Measurements from ENCODE around the gene ALX4. TPM values are rescaled to one million over a fixed set of nuclear protein-coding genes. Genes with fewer than 3 reads are reported as not detected.

The ALX4 gene
- total RNA-seq, 2 experiments from 2014 or later: not detected

GRCh38 chr11:44343778-44344422, 34.0 kb upstream of the ALX4 start:
- Mint-ChIP-seq H3K4me1 (ENCODE audit: low read depth) (no peaks in the 10 kb centered on the region), H3K9me3 (no peaks in the 10 kb centered on the region), H3K36me3 (ENCODE audit: low read depth) (no peaks in the 10 kb centered on the region), H3K4me3 (no peak overlapping the region), H3K27me3 (peaks cover 28% of the 10 kb centered on the region), H3K27ac (no peak overlapping the region)
- ATAC-seq (ENCODE audit: poor library complexity) (no peak), DNase-seq (no peak)
- TF ChIP-seq, protein P1, sequence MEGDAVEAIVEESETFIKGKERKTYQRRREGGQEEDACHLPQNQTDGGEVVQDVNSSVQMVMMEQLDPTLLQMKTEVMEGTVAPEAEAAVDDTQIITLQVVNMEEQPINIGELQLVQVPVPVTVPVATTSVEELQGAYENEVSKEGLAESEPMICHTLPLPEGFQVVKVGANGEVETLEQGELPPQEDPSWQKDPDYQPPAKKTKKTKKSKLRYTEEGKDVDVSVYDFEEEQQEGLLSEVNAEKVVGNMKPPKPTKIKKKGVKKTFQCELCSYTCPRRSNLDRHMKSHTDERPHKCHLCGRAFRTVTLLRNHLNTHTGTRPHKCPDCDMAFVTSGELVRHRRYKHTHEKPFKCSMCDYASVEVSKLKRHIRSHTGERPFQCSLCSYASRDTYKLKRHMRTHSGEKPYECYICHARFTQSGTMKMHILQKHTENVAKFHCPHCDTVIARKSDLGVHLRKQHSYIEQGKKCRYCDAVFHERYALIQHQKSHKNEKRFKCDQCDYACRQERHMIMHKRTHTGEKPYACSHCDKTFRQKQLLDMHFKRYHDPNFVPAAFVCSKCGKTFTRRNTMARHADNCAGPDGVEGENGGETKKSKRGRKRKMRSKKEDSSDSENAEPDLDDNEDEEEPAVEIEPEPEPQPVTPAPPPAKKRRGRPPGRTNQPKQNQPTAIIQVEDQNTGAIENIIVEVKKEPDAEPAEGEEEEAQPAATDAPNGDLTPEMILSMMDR (IDR thresholded peaks at IDR 0.05): no peak
- Histone ChIP-seq H3K36me3 (ENCODE audit: insufficient read depth, low read length) (no peaks in the 10 kb centered on the region), H3K4me1 (ENCODE audit: insufficient read depth, low read length) (no peaks in the 10 kb centered on the region), H3K27me3 (ENCODE audit: control insufficient read depth in 1 of 2, insufficient read depth in 2 of 2, low read length in 2 of 2) (peaks cover 2 to 13% of the 10 kb centered on the region in 2 experiments), H3K4me3 (ENCODE audit: low read length) (no peak overlapping the region), H3K27ac (ENCODE audit: low read depth in 1 of 2, low read length in 2 of 2) (no peak overlapping the region), H3K9me3 (ENCODE audit: control insufficient read depth in 1 of 2, insufficient read depth in 1 of 2, low read length in 2 of 2) (no peaks in the 10 kb centered on the region)
- CTCF ChIA-PET: no interaction called here
- intact Hi-C loops (cut with DNase I, micrococcal nuclease): no loop called here
- POLR2A ChIA-PET: no interaction called here

GRCh38 chr11:44342616-44343015, 32.7 kb upstream of the ALX4 start:
- ChIA-PET CTCF (no interaction called here), POLR2A (no interaction called here)
- peaks cover 39% of the 10 kb centered on the region for H3K27me3 Mint-ChIP-seq
- H3K4me1 Mint-ChIP-seq (ENCODE audit: low read depth): no peaks in the 10 kb centered on the region
- H3K4me3 Mint-ChIP-seq: no peak overlapping the region
- Histone ChIP-seq H3K27ac (ENCODE audit: low read depth in 1 of 2, low read length in 2 of 2) (no peak overlapping the region), H3K36me3 (ENCODE audit: insufficient read depth, low read length) (no peaks in the 10 kb centered on the region), H3K27me3 (ENCODE audit: control insufficient read depth in 1 of 2, insufficient read depth in 2 of 2, low read length in 2 of 2) (peaks cover 7 to 19% of the 10 kb centered on the region in 2 experiments), H3K4me3 (ENCODE audit: low read length) (no peak overlapping the region), H3K4me1 (ENCODE audit: insufficient read depth, low read length) (no peaks in the 10 kb centered on the region), H3K9me3 (ENCODE audit: control insufficient read depth in 1 of 2, insufficient read depth in 1 of 2, low read length in 2 of 2) (no peaks in the 10 kb centered on the region)
- no peak for ATAC-seq (ENCODE audit: poor library complexity)
- H3K36me3 Mint-ChIP-seq (ENCODE audit: low read depth): no peaks in the 10 kb centered on the region
- no peak for DNase-seq
- H3K9me3 Mint-ChIP-seq: no peaks in the 10 kb centered on the region
- TF ChIP-seq, protein P1 (IDR thresholded peaks at IDR 0.05): no peak
- no peak overlapping the region for H3K27ac Mint-ChIP-seq
- intact Hi-C loops (cut with DNase I, micrococcal nuclease): no loop called here

- ChIA-PET CTCF (no interaction called here), POLR2A (no interaction called here)
- no peak for ATAC-seq (ENCODE audit: poor library complexity)
- Histone ChIP-seq H3K4me3 (ENCODE audit: low read length) (no peak overlapping the region), H3K36me3 (ENCODE audit: insufficient read depth, low read length) (no peaks in the 10 kb centered on the region), H3K27me3 (ENCODE audit: control insufficient read depth in 1 of 2, insufficient read depth in 2 of 2, low read length in 2 of 2) (peaks cover 12 to 33% of the 10 kb centered on the region in 2 experiments), H3K27ac (ENCODE audit: low read depth in 1 of 2, low read length in 2 of 2) (no peak overlapping the region), H3K4me1 (ENCODE audit: insufficient read depth, low read length) (no peaks in the 10 kb centered on the region), H3K9me3 (ENCODE audit: control insufficient read depth in 1 of 2, insufficient read depth in 1 of 2, low read length in 2 of 2) (no peaks in the 10 kb centered on the region)
- Mint-ChIP-seq H3K4me3 (no peak overlapping the region), H3K27ac (no peak overlapping the region), H3K27me3 (peaks cover 43% of the 10 kb centered on the region), H3K4me1 (ENCODE audit: low read depth) (no peaks in the 10 kb centered on the region), H3K9me3 (no peaks in the 10 kb centered on the region), H3K36me3 (ENCODE audit: low read depth) (no peaks in the 10 kb centered on the region)
- intact Hi-C loops (cut with DNase I, micrococcal nuclease): no loop called here
- no peak for DNase-seq
- TF ChIP-seq, protein P1 (IDR thresholded peaks at IDR 0.05): no peak
Measured at GRCh38 chr11:44340656-44341055, 30.7 kb upstream of the ALX4 start.

Measured in CD4-positive, alpha-beta T cell (primary cell).